Uterus (tissue), 2 donors: ENCODE results near the gene BPIFB4.

ENCODE experiments used
- POLR2A ChIP-seq, 2 donors: fragments of 450-650 bp; IDR thresholded peaks; one replicate each; pipeline ENCODE4 v1.6.1; 2016; ENCODE audit warnings: antibody characterized with exemption in 2 of 2, mild to moderate bottlenecking in 1 of 2, moderate library complexity in 1 of 2
- TF ChIP-seq, protein P1 (sequence below), 4 experiments: fragments of 200-600 bp in 2 of 4; fragments of 450-650 bp in 2 of 4; sonication (generic) in 2 of 4; IDR thresholded peaks; one replicate each; pipeline ENCODE4 v1.5.1; 2016 to 2019; ENCODE audit warnings: antibody characterized with exemption in 4 of 4, mild to moderate bottlenecking in 2 of 4, moderate library complexity in 1 of 4

DNA sequence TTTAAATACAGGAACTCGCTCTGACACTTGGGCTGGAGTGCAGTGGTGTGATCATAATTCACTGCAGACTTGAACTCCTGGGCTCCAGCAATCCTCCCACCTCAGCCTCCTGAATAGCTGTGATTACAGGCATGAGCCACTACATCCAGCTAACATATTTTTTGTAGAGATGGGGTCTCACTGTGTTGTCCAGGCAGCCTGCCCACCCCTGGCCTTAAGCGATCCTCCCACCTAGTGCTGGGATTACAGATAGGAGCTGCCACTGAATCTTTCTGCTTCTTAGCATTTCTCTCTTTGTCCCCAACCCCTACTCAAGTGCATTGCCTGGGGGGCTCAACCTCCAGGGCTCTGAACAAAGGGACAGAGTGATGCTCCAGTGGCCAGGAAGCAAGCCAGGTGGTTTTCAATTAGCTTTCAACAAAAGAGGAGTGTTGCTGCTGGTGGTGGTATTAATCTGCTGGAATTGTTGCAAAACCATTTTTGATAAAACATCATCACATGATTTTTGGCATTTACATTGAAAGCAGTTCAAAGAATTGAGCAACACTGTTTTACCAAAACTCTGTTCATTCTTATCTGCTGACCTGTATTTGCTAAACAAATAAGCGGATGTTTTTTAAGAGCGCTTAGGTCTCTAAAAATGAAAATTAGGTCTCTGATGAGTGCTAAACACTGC, 48.1 kb downstream of the BPIFB4 start:
- TF ChIP-seq, protein P1, sequence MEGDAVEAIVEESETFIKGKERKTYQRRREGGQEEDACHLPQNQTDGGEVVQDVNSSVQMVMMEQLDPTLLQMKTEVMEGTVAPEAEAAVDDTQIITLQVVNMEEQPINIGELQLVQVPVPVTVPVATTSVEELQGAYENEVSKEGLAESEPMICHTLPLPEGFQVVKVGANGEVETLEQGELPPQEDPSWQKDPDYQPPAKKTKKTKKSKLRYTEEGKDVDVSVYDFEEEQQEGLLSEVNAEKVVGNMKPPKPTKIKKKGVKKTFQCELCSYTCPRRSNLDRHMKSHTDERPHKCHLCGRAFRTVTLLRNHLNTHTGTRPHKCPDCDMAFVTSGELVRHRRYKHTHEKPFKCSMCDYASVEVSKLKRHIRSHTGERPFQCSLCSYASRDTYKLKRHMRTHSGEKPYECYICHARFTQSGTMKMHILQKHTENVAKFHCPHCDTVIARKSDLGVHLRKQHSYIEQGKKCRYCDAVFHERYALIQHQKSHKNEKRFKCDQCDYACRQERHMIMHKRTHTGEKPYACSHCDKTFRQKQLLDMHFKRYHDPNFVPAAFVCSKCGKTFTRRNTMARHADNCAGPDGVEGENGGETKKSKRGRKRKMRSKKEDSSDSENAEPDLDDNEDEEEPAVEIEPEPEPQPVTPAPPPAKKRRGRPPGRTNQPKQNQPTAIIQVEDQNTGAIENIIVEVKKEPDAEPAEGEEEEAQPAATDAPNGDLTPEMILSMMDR (IDR thresholded peaks at IDR 0.05): no peak
- TF ChIP-seq POLR2A (IDR thresholded peaks at IDR 0.05): no peak
